Breast epithelium (tissue), 4 donors: ENCODE results near the gene GOLGA1. TPM values are rescaled to one million over a fixed set of nuclear protein-coding genes. Genes with fewer than 3 reads are reported as not detected.

Experiments
- DNase-seq, 2 donors: peaks; one replicate each; pipeline ENCODE4 v3.0.0-alpha.2; 2019; ENCODE audit warnings: low spot score in 2 of 2
- H3K27ac ChIP-seq, 2 donors: fragments of 200-600 bp; sonication (generic) in 1 of 2; one replicate each; pipeline ENCODE4 v1.5.1; 2016 to 2019; ENCODE audit warnings: mild to moderate bottlenecking in 1 of 2
- H3K27me3 ChIP-seq, 2 donors: fragments of 200-600 bp; sonication (generic) in 1 of 2; one replicate each; pipeline versions ENCODE4 v1.5.1 to v1.6.0; 2017 to 2019; ENCODE audit warnings: control low read depth in 1 of 2, mild to moderate bottlenecking in 1 of 2
- H3K36me3 ChIP-seq: fragments of 200-600 bp; one replicate; pipeline ENCODE4 v1.5.1; 2019
- H3K4me1 ChIP-seq, 2 donors: fragments of 200-600 bp; sonication (generic); one replicate each; pipeline ENCODE4 v1.5.1; 2016 to 2019; ENCODE audit warnings: control low read depth in 1 of 2
- H3K4me3 ChIP-seq, 3 donors: fragments of 200-600 bp; sonication (generic); 1 replicate in 2 of 3; 2 replicates in 1 of 3; pipeline ENCODE4 v1.5.1; 2016 to 2019; ENCODE audit warnings: mild to moderate bottlenecking in 3 of 3, moderate library complexity in 2 of 3
- H3K9me3 ChIP-seq, 2 donors: fragments of 200-600 bp; sonication (generic) in 1 of 2; one replicate each; pipeline ENCODE4 v1.5.1; 2016 to 2019; ENCODE audit warnings: control low read depth in 1 of 2
- CTCF ChIP-seq, 3 donors: fragments of 450-650 bp; IDR thresholded peaks; one replicate each; pipeline ENCODE4 v1.5.1; 2016 to 2017; ENCODE audit warnings: antibody characterized with exemption in 3 of 3, mild to moderate bottlenecking in 3 of 3, moderate library complexity in 3 of 3
- POLR2A ChIP-seq: fragments of 450-650 bp; IDR thresholded peaks from one replicate; pipeline ENCODE4 v1.6.1; 2016; ENCODE audit warnings: antibody characterized with exemption, mild to moderate bottlenecking, moderate library complexity
- POLR2AphosphoS5 ChIP-seq, 3 donors: sonication (generic); formaldehyde crosslinking; IDR thresholded peaks; one replicate each; pipeline ENCODE4 v1.6.1; 2017; ENCODE audit warnings: antibody characterized with exemption in 3 of 3
- intact Hi-C: fragments of 100-400 bp; cut with DNase I; formaldehyde crosslinking; loops from one replicate; pipeline ENCODE4 v1.15.1; 2023; ENCODE audit warnings: low total_unique reads
- total RNA-seq, 3 donors: library from RNA; depleted of rRNA; stranded (reverse); fragments of >200 nt; gene quantifications; one replicate each; pipeline ENCODE4 v1.1.0, GENCODE V29; 2016

The GOLGA1 gene
- total RNA-seq, 3 donors from 2014 or later = 20.6 to 23.0 (median 21.1) TPM

- Histone ChIP-seq H3K27ac (peak overlapping the region; percentile 97 to 98), H3K4me1 (no peaks in the 10 kb centered on the region), H3K36me3 (no peaks in the 10 kb centered on the region), H3K9me3 (no peaks in the 10 kb centered on the region), H3K27me3 (no peaks in the 10 kb centered on the region), H3K4me3 (peak overlapping the region; percentile 81 to 96 (median 91))
- TF ChIP-seq CTCF (IDR thresholded peaks at IDR 0.05) (peak in 1 of 3 donors; percentile 15), POLR2A (no peak)
- peak; percentile 30 to 52 for DNase-seq
- intact Hi-C loops = no loop called here
These were observed 1.0 kb upstream of the GOLGA1 start for GRCh38 chr9:124941679-124942561.

- intact Hi-C loops = no loop called here
- no peaks in the 10 kb centered on the region for H3K36me3 ChIP-seq
- no peaks in the 10 kb centered on the region for H3K9me3 ChIP-seq
- peak overlapping the region; percentile 81 to 96 (median 91) for H3K4me3 ChIP-seq
- peak in 1 of 2 donors; percentile 51 for DNase-seq
- H3K27me3 ChIP-seq = no peaks in the 10 kb centered on the region
- peak overlapping the region; percentile 97 to 98 for H3K27ac ChIP-seq
- no peaks in the 10 kb centered on the region for H3K4me1 ChIP-seq
- no peak for TF ChIP-seq CTCF (IDR thresholded peaks at IDR 0.05)
- TF ChIP-seq POLR2A = no peak
- no peak for TF ChIP-seq POLR2AphosphoS5 (IDR thresholded peaks at IDR 0.05)
These were observed 376 bp downstream of the GOLGA1 start for GRCh38 chr9:124940521-124940893.

DNA sequence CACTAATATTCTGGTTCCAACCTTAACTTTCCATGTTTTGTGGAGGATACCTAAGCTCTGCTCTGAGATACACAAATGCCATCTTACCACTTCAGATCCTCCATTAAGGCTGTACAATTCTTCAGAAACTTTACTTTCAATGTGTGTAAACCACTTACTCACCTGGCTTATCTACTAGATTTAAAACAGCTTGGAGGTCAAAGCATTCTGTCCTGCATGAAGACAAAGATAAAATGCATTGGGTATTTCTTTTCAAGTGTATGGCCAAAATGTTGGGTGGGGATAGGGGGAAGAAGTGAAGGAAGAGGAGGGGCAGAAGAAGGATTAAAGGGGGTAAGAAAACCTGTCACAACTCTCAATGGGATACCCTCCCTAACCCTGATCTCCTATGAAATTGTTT lies 939 bp downstream of the GOLGA1 start:
- intact Hi-C loops = no loop called here
- Histone ChIP-seq H3K36me3 (no peaks in the 10 kb centered on the region), H3K4me1 (no peaks in the 10 kb centered on the region), H3K4me3 (peak overlapping the region; percentile 81 to 96 (median 91)), H3K27ac (peak overlapping the region; percentile 97 to 98), H3K9me3 (no peaks in the 10 kb centered on the region), H3K27me3 (no peaks in the 10 kb centered on the region)
- DNase-seq = no peak
- TF ChIP-seq POLR2A (no peak), POLR2AphosphoS5 (IDR thresholded peaks at IDR 0.05) (no peak), CTCF (IDR thresholded peaks at IDR 0.05) (no peak)

GRCh38 chr9:124934290-124934689 lies 6.6 kb downstream of the GOLGA1 start:
- Histone ChIP-seq H3K27ac (no peak overlapping the region), H3K36me3 (peaks cover under 1% of the 10 kb centered on the region), H3K4me1 (no peaks in the 10 kb centered on the region), H3K27me3 (no peaks in the 10 kb centered on the region), H3K9me3 (no peaks in the 10 kb centered on the region), H3K4me3 (no peak overlapping the region)
- intact Hi-C loops = no loop called here
- DNase-seq = no peak
- TF ChIP-seq CTCF (IDR thresholded peaks at IDR 0.05) (no peak), POLR2AphosphoS5 (IDR thresholded peaks at IDR 0.05) (no peak), POLR2A (no peak)

- DNase-seq = no peak
- Histone ChIP-seq H3K4me3 (no peak overlapping the region), H3K27me3 (no peaks in the 10 kb centered on the region), H3K27ac (no peak overlapping the region), H3K9me3 (no peaks in the 10 kb centered on the region), H3K36me3 (peaks cover 6% of the 10 kb centered on the region), H3K4me1 (no peaks in the 10 kb centered on the region)
- TF ChIP-seq POLR2A (no peak), CTCF (IDR thresholded peaks at IDR 0.05) (no peak), POLR2AphosphoS5 (IDR thresholded peaks at IDR 0.05) (no peak)
- intact Hi-C loops = no loop called here
These were observed 8.6 kb downstream of the GOLGA1 start for GRCh38 chr9:124932333-124932732.
